ENCODE measurements around the gene KRT16. TPM values are rescaled to one million over a fixed set of nuclear protein-coding genes. Genes with fewer than 3 reads are reported as not detected.
A peak's percentile ranks its signal among the peaks of the same experiment; 100 is the strongest.
"Not testable (repeated sequence)": the region's sequence is repeated elsewhere in the genome, so short reads cannot be mapped to it uniquely, and the experiment has no call there.

KRT16 gene
- total and polyA plus RNA-seq, 10 of the 15 experiments (the other 5 are each of a cell fraction or from before 2014, with no cell fraction given) = 0.07 TPM; not detected in 9

- no peaks in the 10 kb centered on the region for H4K20me1 ChIP-seq (ENCODE audit: control insufficient read depth, insufficient read depth)
- ChIA-PET CTCF (interaction anchor here (0.6 to 1.6 kb wide), 3 partner anchors 10 to 85 kb away, joined by 3 to 4 read pairs (median 3); no protein-coding TSS in a partner anchor), POLR2A (no interaction called here), SMC1A (ENCODE audit: uncharacterized antibody, unreplicated experiment) (interaction anchor here (0.9 to 1.4 kb wide), 2 partner anchors 29 to 85 kb away, joined by 6 to 7 read pairs; no protein-coding TSS in a partner anchor), RAD21 (ENCODE audit: unreplicated experiment) (interaction anchor here (1.4 to 2.6 kb wide), 2 partner anchors 70 to 85 kb away, joined by 4 to 14 read pairs; no protein-coding TSS in a partner anchor)
- TF ChIP-seq NR2F1 (conservative IDR thresholded peaks at IDR 0.05) = no peak
- no peak for TF ChIP-seq ZBED1 (IDR thresholded peaks at IDR 0.05; ENCODE audit: borderline replicate concordance)
- no peak for TF ChIP-seq CBFB (IDR thresholded peaks at IDR 0.05; ENCODE audit: low read depth)
- TF ChIP-seq BHLHE40 (IDR thresholded peaks at IDR 0.05; ENCODE audit: borderline replicate concordance in 1 of 2, low read depth in 2 of 2, low read length in 1 of 2) = no peak
- 0 out of 2 replicates have a peak, but pooled peaks have one; percentile 36 for TF ChIP-seq ZNF24 (IDR thresholded peaks at IDR 0.05)
- TF ChIP-seq RCOR1 (conservative IDR thresholded peaks at IDR 0.05; ENCODE audit: low read depth, low read length) = no peak
- no peaks in the 10 kb centered on the region for H3K79me2 ChIP-seq (ENCODE audit: control insufficient read depth, insufficient read depth, low read length)
- no peaks in the 10 kb centered on the region; a peak in 2 of 4 replicates for H3K27me3 ChIP-seq (replicated peaks in 1 of 2; ENCODE audit: control insufficient read depth in 2 of 2, insufficient read depth in 2 of 2, low read length in 1 of 2)
- FAIRE-seq = no peak
- no peak overlapping the region for H3K4me2 ChIP-seq (ENCODE audit: control insufficient read depth, insufficient read depth)
- no peaks in the 10 kb centered on the region for H3K9me3 ChIP-seq (replicated peaks; ENCODE audit: control insufficient read depth, insufficient read depth, low read length)
- no peak overlapping the region for H3K4me3 ChIP-seq
- no peaks in the 10 kb centered on the region for H3K4me1 ChIP-seq (ENCODE audit: control insufficient read depth, insufficient read depth, low read length)
- no peaks in the 10 kb centered on the region for H3K36me3 ChIP-seq (ENCODE audit: control insufficient read depth in 2 of 2, insufficient read depth in 2 of 2, low read length in 1 of 2)
- no peak overlapping the region for H2AFZ ChIP-seq (ENCODE audit: control insufficient read depth, low read depth, low read length)
- no peak overlapping the region for H3K27ac ChIP-seq (ENCODE audit: control insufficient read depth, insufficient read depth)
- ATAC-seq = no peak
- intact Hi-C loops (cut with micrococcal nuclease; ENCODE audit: unreplicated experiment) = loop anchor here (5.0 kb wide), 1 partner anchor 84 kb away; no protein-coding TSS in a partner anchor
- WGBS (ENCODE audit: insufficient coverage, insufficient replicate concordance, low lambda C conversion rate, missing lambda C conversion rate) = 0% methylated on average over 1 of the region's 1 CpG
- no peak for DNase-seq (ENCODE audit: low read depth, low spot score)
- no peak overlapping the region for H3K9ac ChIP-seq (ENCODE audit: control insufficient read depth, insufficient read depth, low read length)
- in situ Hi-C loops (cut with MboI) = no loop called here
- BruUV-seq (replicated peaks) = no TSS peak
Observed at GRCh38 chr17:41578538-41578937, 34.0 kb downstream of the KRT16 start.

- H3K4me1 ChIP-seq (ENCODE audit: control insufficient read depth, insufficient read depth, low read length); H3K9me3 ChIP-seq (replicated peaks; ENCODE audit: control insufficient read depth, insufficient read depth, low read length); H3K27ac ChIP-seq (ENCODE audit: control insufficient read depth, insufficient read depth); H3K9ac ChIP-seq (ENCODE audit: control insufficient read depth, insufficient read depth, low read length); H4K20me1 ChIP-seq (ENCODE audit: control insufficient read depth, insufficient read depth); in situ Hi-C loops (cut with MboI); POLR2A ChIA-PET; DNase-seq (ENCODE audit: low read depth, low spot score); ATAC-seq; H3K27me3 ChIP-seq (replicated peaks in 1 of 2; ENCODE audit: control insufficient read depth in 2 of 2, insufficient read depth in 2 of 2, low read length in 1 of 2); H2AFZ ChIP-seq (ENCODE audit: control insufficient read depth, low read depth, low read length); H3K36me3 ChIP-seq (ENCODE audit: control insufficient read depth in 2 of 2, insufficient read depth in 2 of 2, low read length in 1 of 2); CTCF ChIA-PET; FAIRE-seq; H3K79me2 ChIP-seq (ENCODE audit: control insufficient read depth, insufficient read depth, low read length); H3K4me3 ChIP-seq; H3K4me2 ChIP-seq (ENCODE audit: control insufficient read depth, insufficient read depth); RAD21 ChIA-PET (ENCODE audit: unreplicated experiment); BruUV-seq (replicated peaks): not testable (repeated sequence)
- 48% methylated on average over 4 of the region's 4 CpGs for WGBS (ENCODE audit: insufficient coverage, insufficient replicate concordance, low lambda C conversion rate, missing lambda C conversion rate)
- SMC1A ChIA-PET (ENCODE audit: uncharacterized antibody, unreplicated experiment) = interaction anchor here (0.6 kb wide), 1 partner anchor 36 kb away, joined by 3 read pairs; no protein-coding TSS in a partner anchor
- intact Hi-C loops (cut with micrococcal nuclease; ENCODE audit: unreplicated experiment) = loop anchor here (5.0 kb wide), 1 partner anchor 86 kb away; no protein-coding TSS in a partner anchor
Observed at GRCh38 chr17:41576740-41577139, 35.8 kb downstream of the KRT16 start.
